ENCODE data around the gene SLC6A6. TPM values are rescaled to one million over a fixed set of nuclear protein-coding genes. Genes with fewer than 3 reads are reported as not detected.

The SLC6A6 gene
- polyA plus RNA-seq, 1 of the 3 experiments (the other 2 are of a cell fraction) = 19.1 TPM

DNA sequence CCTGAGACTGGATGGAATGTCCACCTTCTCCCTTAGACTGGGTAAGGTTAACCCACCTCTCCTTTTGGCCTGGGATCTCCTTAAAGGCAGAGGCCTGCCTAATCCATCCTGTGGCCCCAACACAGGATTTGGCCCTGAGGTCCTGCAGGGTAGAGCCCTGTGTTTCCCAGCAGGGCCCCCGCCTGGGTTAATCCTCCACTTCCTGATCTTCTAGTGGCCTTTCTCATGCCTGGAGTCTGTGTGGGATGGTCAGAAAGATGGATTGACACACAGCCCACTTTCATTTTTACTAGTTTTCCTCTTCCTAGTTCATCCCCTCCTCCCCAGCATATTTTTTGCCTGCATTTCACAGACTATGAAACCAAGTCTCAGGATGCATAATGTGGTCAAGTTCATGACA, 48.9 kb upstream of the SLC6A6 start:
- H3K9ac ChIP-seq = no peak overlapping the region
- CTCF ChIA-PET = interaction anchor here (2.2 kb wide), 1 partner anchor 17 kb away, joined by 8 read pairs; no protein-coding TSS in a partner anchor
- no peak overlapping the region for H3K4me2 ChIP-seq
- no peaks in the 10 kb centered on the region for H3K36me3 ChIP-seq (replicated peaks in 1 of 2; ENCODE audit: control insufficient read depth in 1 of 2, insufficient read depth in 2 of 2, low read length in 1 of 2)
- H3K27ac ChIP-seq (ENCODE audit: low read depth in 2 of 2, low read length in 1 of 2) = no peak overlapping the region
- no peaks in the 10 kb centered on the region for H4K20me1 ChIP-seq (ENCODE audit: insufficient read depth)
- H3K4me3 ChIP-seq (ENCODE audit: low read depth in 2 of 2, low read length in 1 of 2) = no peak overlapping the region
- no peaks in the 10 kb centered on the region for H3F3A ChIP-seq (replicated peaks; ENCODE audit: insufficient read depth)
- H3K79me2 ChIP-seq (ENCODE audit: insufficient read depth) = no peaks in the 10 kb centered on the region
- POLR2A ChIA-PET = no interaction called here
- H2AFZ ChIP-seq (ENCODE audit: low read depth) = no peak overlapping the region
- WGBS (ENCODE audit: low lambda C conversion rate) = 60% methylated on average over 1 of the region's 1 CpG
- H3K9me2 ChIP-seq = no peaks in the 10 kb centered on the region
- no peaks in the 10 kb centered on the region for H3K9me3 ChIP-seq
- H3K27me3 ChIP-seq (ENCODE audit: insufficient read depth) = peaks cover 11% of the 10 kb centered on the region; the same call in 1 of the 2 replicates
- no peak for TF ChIP-seq RXRA (IDR thresholded peaks at IDR 0.05; ENCODE audit: borderline replicate concordance, low read depth)
- TF ChIP-seq YY1 (IDR thresholded peaks at IDR 0.05; ENCODE audit: low read depth) = no peak
- no peak for TF ChIP-seq FOSL2 (IDR thresholded peaks at IDR 0.05; ENCODE audit: borderline replicate concordance, low read depth)
- no peak for TF ChIP-seq RCOR1 (IDR thresholded peaks at IDR 0.05; ENCODE audit: low read length)
- TF ChIP-seq, protein P1, sequence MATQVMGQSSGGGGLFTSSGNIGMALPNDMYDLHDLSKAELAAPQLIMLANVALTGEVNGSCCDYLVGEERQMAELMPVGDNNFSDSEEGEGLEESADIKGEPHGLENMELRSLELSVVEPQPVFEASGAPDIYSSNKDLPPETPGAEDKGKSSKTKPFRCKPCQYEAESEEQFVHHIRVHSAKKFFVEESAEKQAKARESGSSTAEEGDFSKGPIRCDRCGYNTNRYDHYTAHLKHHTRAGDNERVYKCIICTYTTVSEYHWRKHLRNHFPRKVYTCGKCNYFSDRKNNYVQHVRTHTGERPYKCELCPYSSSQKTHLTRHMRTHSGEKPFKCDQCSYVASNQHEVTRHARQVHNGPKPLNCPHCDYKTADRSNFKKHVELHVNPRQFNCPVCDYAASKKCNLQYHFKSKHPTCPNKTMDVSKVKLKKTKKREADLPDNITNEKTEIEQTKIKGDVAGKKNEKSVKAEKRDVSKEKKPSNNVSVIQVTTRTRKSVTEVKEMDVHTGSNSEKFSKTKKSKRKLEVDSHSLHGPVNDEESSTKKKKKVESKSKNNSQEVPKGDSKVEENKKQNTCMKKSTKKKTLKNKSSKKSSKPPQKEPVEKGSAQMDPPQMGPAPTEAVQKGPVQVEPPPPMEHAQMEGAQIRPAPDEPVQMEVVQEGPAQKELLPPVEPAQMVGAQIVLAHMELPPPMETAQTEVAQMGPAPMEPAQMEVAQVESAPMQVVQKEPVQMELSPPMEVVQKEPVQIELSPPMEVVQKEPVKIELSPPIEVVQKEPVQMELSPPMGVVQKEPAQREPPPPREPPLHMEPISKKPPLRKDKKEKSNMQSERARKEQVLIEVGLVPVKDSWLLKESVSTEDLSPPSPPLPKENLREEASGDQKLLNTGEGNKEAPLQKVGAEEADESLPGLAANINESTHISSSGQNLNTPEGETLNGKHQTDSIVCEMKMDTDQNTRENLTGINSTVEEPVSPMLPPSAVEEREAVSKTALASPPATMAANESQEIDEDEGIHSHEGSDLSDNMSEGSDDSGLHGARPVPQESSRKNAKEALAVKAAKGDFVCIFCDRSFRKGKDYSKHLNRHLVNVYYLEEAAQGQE (IDR thresholded peaks at IDR 0.05; ENCODE audit: low read depth, low read length) = no peak
- no peak for TF ChIP-seq TAF1 (IDR thresholded peaks at IDR 0.05; ENCODE audit: borderline replicate concordance, low read depth, low read length)
- TF ChIP-seq, protein P2, sequence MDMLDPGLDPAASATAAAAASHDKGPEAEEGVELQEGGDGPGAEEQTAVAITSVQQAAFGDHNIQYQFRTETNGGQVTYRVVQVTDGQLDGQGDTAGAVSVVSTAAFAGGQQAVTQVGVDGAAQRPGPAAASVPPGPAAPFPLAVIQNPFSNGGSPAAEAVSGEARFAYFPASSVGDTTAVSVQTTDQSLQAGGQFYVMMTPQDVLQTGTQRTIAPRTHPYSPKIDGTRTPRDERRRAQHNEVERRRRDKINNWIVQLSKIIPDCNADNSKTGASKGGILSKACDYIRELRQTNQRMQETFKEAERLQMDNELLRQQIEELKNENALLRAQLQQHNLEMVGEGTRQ (IDR thresholded peaks at IDR 0.05; ENCODE audit: borderline replicate concordance, low read depth, low read length) = no peak
- no peak for TF ChIP-seq POLR2AphosphoS5 (IDR thresholded peaks at IDR 0.05; ENCODE audit: low read depth, low read length)
- no peak for TF ChIP-seq MEF2A (IDR thresholded peaks at IDR 0.05; ENCODE audit: borderline replicate concordance, low read depth)
- no peak for TF ChIP-seq FOXJ3 (CRISPR knock-in tag; IDR thresholded peaks at IDR 0.05)
- no peak for TF ChIP-seq EZH2phosphoT487 (IDR thresholded peaks at IDR 0.05; ENCODE audit: borderline replicate concordance, low read depth)
- TF ChIP-seq, protein P3, sequence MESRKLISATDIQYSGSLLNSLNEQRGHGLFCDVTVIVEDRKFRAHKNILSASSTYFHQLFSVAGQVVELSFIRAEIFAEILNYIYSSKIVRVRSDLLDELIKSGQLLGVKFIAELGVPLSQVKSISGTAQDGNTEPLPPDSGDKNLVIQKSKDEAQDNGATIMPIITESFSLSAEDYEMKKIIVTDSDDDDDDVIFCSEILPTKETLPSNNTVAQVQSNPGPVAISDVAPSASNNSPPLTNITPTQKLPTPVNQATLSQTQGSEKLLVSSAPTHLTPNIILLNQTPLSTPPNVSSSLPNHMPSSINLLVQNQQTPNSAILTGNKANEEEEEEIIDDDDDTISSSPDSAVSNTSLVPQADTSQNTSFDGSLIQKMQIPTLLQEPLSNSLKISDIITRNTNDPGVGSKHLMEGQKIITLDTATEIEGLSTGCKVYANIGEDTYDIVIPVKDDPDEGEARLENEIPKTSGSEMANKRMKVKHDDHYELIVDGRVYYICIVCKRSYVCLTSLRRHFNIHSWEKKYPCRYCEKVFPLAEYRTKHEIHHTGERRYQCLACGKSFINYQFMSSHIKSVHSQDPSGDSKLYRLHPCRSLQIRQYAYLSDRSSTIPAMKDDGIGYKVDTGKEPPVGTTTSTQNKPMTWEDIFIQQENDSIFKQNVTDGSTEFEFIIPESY (IDR thresholded peaks at IDR 0.05; ENCODE audit: borderline replicate concordance, low read depth) = no peak
- TF ChIP-seq NRF1 (IDR thresholded peaks at IDR 0.05; ENCODE audit: low read depth, low read length) = no peak
- no peak for TF ChIP-seq SIN3A (IDR thresholded peaks at IDR 0.05; ENCODE audit: borderline replicate concordance, low read depth, low read length)
- no peak for TF ChIP-seq TCF12 (IDR thresholded peaks at IDR 0.05)
- TF ChIP-seq, protein P4, sequence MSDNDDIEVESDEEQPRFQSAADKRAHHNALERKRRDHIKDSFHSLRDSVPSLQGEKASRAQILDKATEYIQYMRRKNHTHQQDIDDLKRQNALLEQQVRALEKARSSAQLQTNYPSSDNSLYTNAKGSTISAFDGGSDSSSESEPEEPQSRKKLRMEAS (IDR thresholded peaks at IDR 0.05; ENCODE audit: low read depth) = no peak
- TF ChIP-seq, protein P5, sequence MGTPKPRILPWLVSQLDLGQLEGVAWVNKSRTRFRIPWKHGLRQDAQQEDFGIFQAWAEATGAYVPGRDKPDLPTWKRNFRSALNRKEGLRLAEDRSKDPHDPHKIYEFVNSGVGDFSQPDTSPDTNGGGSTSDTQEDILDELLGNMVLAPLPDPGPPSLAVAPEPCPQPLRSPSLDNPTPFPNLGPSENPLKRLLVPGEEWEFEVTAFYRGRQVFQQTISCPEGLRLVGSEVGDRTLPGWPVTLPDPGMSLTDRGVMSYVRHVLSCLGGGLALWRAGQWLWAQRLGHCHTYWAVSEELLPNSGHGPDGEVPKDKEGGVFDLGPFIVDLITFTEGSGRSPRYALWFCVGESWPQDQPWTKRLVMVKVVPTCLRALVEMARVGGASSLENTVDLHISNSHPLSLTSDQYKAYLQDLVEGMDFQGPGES (IDR thresholded peaks at IDR 0.05; ENCODE audit: low read depth, low read length) = no peak
- no peak for TF ChIP-seq SMC3 (IDR thresholded peaks at IDR 0.05; ENCODE audit: low read depth, low read length)
- H3K4me1 ChIP-seq (ENCODE audit: control insufficient read depth in 1 of 2, insufficient read depth in 2 of 2, low read depth in 1 of 2, low read length in 1 of 2) = no peaks in the 10 kb centered on the region; a peak in 1 of 4 replicates
- DNase-seq = no peak

All from SK-N-SH (cell line).